IPS DF 6.9 (cell line): ENCODE data around the gene CDSN.
"Not testable (repeated sequence)": the region's sequence is repeated elsewhere in the genome, so short reads cannot be mapped to it uniquely, and the experiment has no call there.

Source experiments
- DNase-seq: peaks from one replicate; pipeline ENCODE4 v3.0.0-alpha.2; 2013; ENCODE audit warnings: low read depth, low spot score
- H3K27ac ChIP-seq: one replicate; pipeline ENCODE4 v1.5.1; 2013; ENCODE audit warnings: low read length, control low read depth
- H3K27me3 ChIP-seq: 2 replicates; pipeline ENCODE4 v1.6.1; 2013; ENCODE audit warnings: mild to moderate bottlenecking, low read length; ENCODE audit not compliant: control insufficient read depth, insufficient read depth
- H3K36me3 ChIP-seq: 2 replicates; pipeline ENCODE4 v1.6.1; 2013; ENCODE audit warnings: low read length; ENCODE audit not compliant: control insufficient read depth, insufficient read depth
- H3K4me1 ChIP-seq: 2 replicates; pipeline ENCODE4 v1.6.1; 2013; ENCODE audit warnings: low read length; ENCODE audit not compliant: control insufficient read depth, insufficient read depth
- H3K4me3 ChIP-seq: 2 replicates; pipeline ENCODE4 v1.5.1; 2013; ENCODE audit warnings: mild to moderate bottlenecking, low read length
- H3K9me3 ChIP-seq: 2 replicates; pipeline ENCODE4 v1.6.1; 2013; ENCODE audit warnings: low read length, inconsistent platforms; ENCODE audit not compliant: control insufficient read depth, insufficient read depth
- WGBS: extraction: QIAGEN DNeasy Blood & Tissue Kit; methylation state at CpG from one replicate; pipeline ENCODE4 v1.1.7; 2013; ENCODE audit warnings: mixed read lengths, missing lambda C conversion rate; ENCODE audit not compliant: insufficient read length, insufficient coverage; 5-methylcytosine and 5-hydroxymethylcytosine counted together

The CDSN gene

GRCh38 chr6:31081872-31082271 is 38.4 kb downstream of the CDSN start:
- Histone ChIP-seq H3K4me1 (peaks cover 2% of the 10 kb centered on the region; the same call in 1 of the 2 replicates), H3K4me3 (no peak overlapping the region), H3K27me3 (no peaks in the 10 kb centered on the region), H3K9me3 (no peaks in the 10 kb centered on the region), H3K27ac (no peak overlapping the region), H3K36me3 (no peaks in the 10 kb centered on the region)
- no CpG with 5 or more reads among the region's 6 CpGs for WGBS
- no peak for DNase-seq

DNA sequence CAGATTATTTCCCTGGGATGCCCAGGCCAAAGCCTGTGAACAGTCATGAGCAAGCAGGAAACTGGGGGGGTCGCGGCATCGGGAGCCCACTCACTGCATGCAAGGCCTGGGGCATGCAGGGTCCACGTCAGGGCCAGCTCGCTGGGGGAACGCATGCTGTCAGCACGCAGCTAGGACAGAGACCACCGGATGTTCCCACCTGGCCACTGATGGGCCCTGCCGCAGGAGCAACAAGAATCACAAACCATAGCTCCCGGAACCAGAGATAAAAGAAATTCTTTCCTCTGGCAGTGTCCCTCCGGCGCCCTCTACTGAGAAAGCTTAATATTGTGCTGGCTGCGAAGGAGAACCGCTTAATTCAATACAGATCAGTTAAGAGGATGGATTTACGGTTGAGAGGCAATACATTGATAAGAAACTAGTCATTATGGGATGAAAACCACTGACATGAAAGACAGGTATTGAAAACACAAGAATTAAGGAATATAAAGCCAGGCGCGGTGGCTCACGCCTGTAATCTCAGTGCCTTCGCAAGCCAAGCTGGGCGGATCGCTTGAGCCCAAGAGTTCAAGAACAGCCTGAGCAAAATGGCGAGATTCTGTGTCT is 40.5 kb downstream of the CDSN start:
- no peaks in the 10 kb centered on the region for H3K27me3 ChIP-seq
- H3K27ac ChIP-seq, result no peak overlapping the region
- H3K9me3 ChIP-seq, result no peaks in the 10 kb centered on the region
- no peak overlapping the region for H3K4me3 ChIP-seq
- no peaks in the 10 kb centered on the region for H3K36me3 ChIP-seq
- DNase-seq, result peak; percentile 63
- peaks cover 2% of the 10 kb centered on the region for H3K4me1 ChIP-seq
- WGBS, result no CpG with 5 or more reads among the region's 22 CpGs

DNA sequence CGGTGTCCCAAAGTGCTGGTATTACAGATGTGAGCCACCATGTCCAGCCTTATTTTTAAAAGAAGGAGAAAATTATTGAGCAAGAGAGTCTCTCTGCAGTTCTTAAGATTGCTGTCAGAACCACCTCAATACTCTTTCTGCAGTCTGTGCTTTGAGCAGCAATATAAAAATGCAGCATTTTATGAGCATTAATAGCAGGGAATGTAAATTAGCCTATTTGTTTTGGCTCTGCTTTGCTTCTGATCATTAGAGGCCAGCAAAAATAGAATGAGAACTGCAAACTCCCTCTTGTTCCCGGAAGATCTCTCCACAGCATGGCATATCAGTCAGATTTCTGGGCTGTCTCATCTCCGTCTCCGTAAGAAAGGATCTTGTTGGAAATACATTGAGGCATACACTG is 43.6 kb downstream of the CDSN start:
- H3K9me3 ChIP-seq, result no peaks in the 10 kb centered on the region
- DNase-seq, result no peak
- H3K4me3 ChIP-seq, result no peak overlapping the region
- no peak overlapping the region for H3K27ac ChIP-seq
- H3K4me1 ChIP-seq, result peaks cover 2% of the 10 kb centered on the region
- no peaks in the 10 kb centered on the region for H3K36me3 ChIP-seq
- no CpG with 5 or more reads among the region's 4 CpGs for WGBS
- no peaks in the 10 kb centered on the region for H3K27me3 ChIP-seq

GRCh38 chr6:31075528-31075927 is 44.7 kb downstream of the CDSN start:
- H3K27ac ChIP-seq, result no peak overlapping the region
- H3K9me3 ChIP-seq, result no peaks in the 10 kb centered on the region
- H3K4me1 ChIP-seq, result peaks cover 2% of the 10 kb centered on the region
- no peak overlapping the region for H3K4me3 ChIP-seq
- no peaks in the 10 kb centered on the region for H3K27me3 ChIP-seq
- no peak for DNase-seq
- WGBS, result no CpG with 5 or more reads among the region's 1 CpG
- no peaks in the 10 kb centered on the region for H3K36me3 ChIP-seq

- Histone ChIP-seq H3K27ac (no peak overlapping the region), H3K4me1 (no peaks in the 10 kb centered on the region; the same call in none of the 2 replicates), H3K36me3 (no peaks in the 10 kb centered on the region), H3K27me3 (no peaks in the 10 kb centered on the region), H3K9me3 (no peaks in the 10 kb centered on the region), H3K4me3 (no peak overlapping the region)
- no CpG with 5 or more reads among the region's 4 CpGs for WGBS
- no peak for DNase-seq
Observed at GRCh38 chr6:31074401-31074800, 45.8 kb downstream of the CDSN start.

DNA sequence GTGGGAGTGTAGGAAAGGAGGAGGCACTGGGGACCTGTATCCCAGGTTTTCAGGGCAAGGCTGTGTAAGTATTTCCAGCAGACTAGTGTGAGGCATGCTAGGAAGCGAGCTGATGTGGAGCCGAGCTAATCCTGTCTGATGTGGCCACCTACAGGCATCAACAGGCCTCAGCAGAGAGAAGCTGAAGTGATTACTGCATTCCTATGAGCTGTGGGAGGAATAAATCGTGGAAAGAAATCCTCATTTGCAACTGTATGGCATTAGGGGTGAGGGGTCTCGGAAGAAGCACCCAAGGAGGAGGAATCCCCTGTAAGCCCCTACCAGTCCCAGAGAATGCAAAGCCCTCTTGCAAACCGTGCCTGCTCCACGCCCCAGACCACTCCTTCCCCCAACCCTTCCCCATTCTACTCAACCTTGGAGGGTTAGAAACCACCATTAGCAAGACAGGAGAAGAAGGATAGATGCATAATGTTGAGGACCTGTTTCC is 49.5 kb downstream of the CDSN start:
- H3K4me3 ChIP-seq, result no peak overlapping the region
- H3K9me3 ChIP-seq, result no peaks in the 10 kb centered on the region
- H3K27me3 ChIP-seq, result no peaks in the 10 kb centered on the region
- peak; percentile 67 for DNase-seq
- no CpG with 5 or more reads among the region's 6 CpGs for WGBS
- H3K4me1 ChIP-seq, result no peaks in the 10 kb centered on the region; the same call in 1 of the 2 replicates
- no peak overlapping the region for H3K27ac ChIP-seq
- no peaks in the 10 kb centered on the region for H3K36me3 ChIP-seq

DNA sequence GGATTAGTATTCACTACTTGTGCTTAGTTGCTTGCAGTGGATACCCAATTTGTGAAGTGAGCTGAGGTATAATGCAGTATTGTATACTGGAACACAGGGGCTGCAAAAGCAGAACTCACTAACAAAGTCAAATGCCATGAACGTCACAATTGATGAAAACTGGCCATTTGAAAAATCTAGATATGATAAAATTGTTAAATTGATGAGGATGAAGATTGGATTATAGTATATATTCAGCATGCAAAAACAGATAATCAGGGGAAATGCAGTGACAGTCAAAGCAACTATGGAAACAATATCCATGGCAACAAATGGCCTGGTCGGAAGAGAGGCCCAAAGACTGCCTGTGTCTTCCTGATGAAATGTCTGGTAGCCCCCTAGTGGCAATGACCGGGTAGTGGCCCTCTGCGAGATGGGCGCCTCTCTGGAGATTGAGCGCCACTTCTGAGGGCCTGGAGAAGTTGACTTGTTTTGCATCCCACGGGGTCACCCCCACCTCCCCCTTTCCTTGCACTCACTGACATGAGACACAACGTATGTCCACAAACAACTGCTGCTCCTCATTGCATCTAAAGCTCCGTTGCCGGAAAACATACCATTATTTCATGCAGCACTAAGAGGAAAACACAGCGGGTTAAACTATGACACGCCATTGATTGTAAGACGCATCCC is 51.4 kb downstream of the CDSN start:
- no peak overlapping the region for H3K27ac ChIP-seq
- peak; percentile 52 for DNase-seq
- WGBS, result no CpG with 5 or more reads among the region's 13 CpGs
- no peaks in the 10 kb centered on the region for H3K36me3 ChIP-seq
- no peaks in the 10 kb centered on the region for H3K9me3 ChIP-seq
- H3K27me3 ChIP-seq, result peaks cover 2% of the 10 kb centered on the region; the same call in 1 of the 2 replicates
- no peaks in the 10 kb centered on the region for H3K4me1 ChIP-seq
- H3K4me3 ChIP-seq, result no peak overlapping the region

DNA sequence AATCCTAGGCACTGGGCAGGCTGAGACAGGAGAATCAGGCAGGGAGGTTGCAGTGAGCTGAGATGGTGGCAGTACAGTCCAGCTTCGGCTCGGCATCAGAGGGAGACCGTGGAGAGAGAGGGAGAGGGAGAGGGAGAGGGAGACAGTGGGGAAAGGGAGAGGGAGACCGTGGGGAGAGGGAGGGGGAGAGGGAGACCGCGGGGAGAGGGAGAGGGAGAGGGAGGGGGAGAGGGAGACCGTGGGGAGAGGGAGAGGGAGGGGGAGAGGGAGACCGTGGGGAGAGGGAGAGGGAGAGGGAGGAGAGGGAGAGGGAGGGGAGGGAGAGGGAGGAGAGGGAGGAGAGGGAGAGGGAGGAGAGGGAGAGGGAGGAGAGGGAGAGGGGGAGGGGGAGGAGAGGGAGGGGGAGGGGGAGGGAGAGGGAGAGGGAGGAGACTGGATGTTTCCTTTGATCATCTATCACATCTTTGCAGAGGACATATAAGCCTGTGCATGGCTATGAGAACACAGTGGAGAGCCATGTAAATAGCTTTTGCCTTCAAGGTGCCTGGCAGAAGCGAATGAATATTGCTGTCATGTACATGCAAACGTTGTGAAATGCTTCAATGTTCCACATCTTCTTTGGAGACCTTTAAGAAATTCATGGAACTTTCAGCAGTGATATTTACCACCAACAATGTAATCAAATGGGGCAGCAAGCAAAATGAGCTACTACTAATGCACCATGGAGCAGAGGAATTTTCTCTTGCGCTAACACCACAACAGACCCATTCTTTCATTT is 52.2 kb downstream of the CDSN start:
- not testable (repeated sequence) for H3K27ac ChIP-seq, H3K4me1 ChIP-seq, H3K9me3 ChIP-seq, H3K4me3 ChIP-seq, H3K27me3 ChIP-seq, H3K36me3 ChIP-seq, DNase-seq
- no CpG with 5 or more reads among the region's 11 CpGs for WGBS

DNA sequence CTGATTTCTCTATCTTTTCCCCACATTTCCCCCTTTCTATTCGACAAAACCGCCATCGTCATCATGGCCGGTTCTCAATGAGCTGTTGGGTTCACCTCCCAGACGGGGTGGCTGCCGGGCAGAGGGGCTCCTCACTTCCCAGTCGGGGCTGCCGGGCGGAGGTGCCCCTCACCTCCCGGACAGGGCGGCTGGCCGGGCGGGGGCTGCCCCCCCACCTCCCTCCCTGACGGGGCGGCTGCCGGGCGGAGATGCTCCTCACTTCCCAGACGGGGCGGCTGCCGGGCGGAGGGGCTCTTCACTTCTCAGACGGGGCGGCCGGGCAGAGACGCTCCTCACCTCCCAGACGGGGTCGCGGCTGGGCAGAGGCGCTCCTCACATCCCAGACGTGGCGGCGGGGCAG is 53.2 kb downstream of the CDSN start:
- H3K36me3 ChIP-seq, DNase-seq, H3K27ac ChIP-seq, H3K4me1 ChIP-seq, H3K4me3 ChIP-seq, H3K9me3 ChIP-seq, H3K27me3 ChIP-seq: not testable (repeated sequence)
- no CpG with 5 or more reads among the region's 32 CpGs for WGBS

- Histone ChIP-seq H3K36me3 (no peaks in the 10 kb centered on the region), H3K4me1 (no peaks in the 10 kb centered on the region), H3K27me3 (peaks cover 2% of the 10 kb centered on the region; the same call in 1 of the 2 replicates), H3K27ac (no peak overlapping the region), H3K9me3 (no peaks in the 10 kb centered on the region), H3K4me3 (no peak overlapping the region)
- no CpG with 5 or more reads among the region's 2 CpGs for WGBS
- DNase-seq, result no peak
Observed at GRCh38 chr6:31065556-31065955, 54.7 kb downstream of the CDSN start.
